ENCODE results near the gene MAGI1. TPM values are rescaled to one million over a fixed set of nuclear protein-coding genes. Genes with fewer than 3 reads are reported as not detected.

MAGI1 gene
- total RNA-seq, 1 donor from 2014 or later: 21.9 TPM

- no peak for TF ChIP-seq CTCF (IDR thresholded peaks at IDR 0.05)
- H3K27ac Mint-ChIP-seq (ENCODE audit: unreplicated experiment): no peak overlapping the region
- no peaks in the 10 kb centered on the region for H3K4me1 Mint-ChIP-seq (ENCODE audit: unreplicated experiment)
Measured at GRCh38 chr3:65672061-65672460, 366.7 kb downstream of the MAGI1 start.

GRCh38 chr3:65671004-65671403, 367.7 kb downstream of the MAGI1 start:
- no peaks in the 10 kb centered on the region for H3K27me3 Mint-ChIP-seq (ENCODE audit: unreplicated experiment)
- no peak for TF ChIP-seq CTCF (IDR thresholded peaks at IDR 0.05)
- no peak overlapping the region for H3K27ac Mint-ChIP-seq (ENCODE audit: unreplicated experiment)
- H3K36me3 Mint-ChIP-seq (ENCODE audit: unreplicated experiment): no peaks in the 10 kb centered on the region
- peaks cover 9% of the 10 kb centered on the region for H3K4me1 Mint-ChIP-seq (ENCODE audit: unreplicated experiment)
- no peak for DNase-seq (ENCODE audit: extremely low spot score, unreplicated experiment)
- H3K9me3 Mint-ChIP-seq (ENCODE audit: unreplicated experiment): no peaks in the 10 kb centered on the region
- no peak overlapping the region for H3K4me3 Mint-ChIP-seq (ENCODE audit: unreplicated experiment)

More at GRCh38 chr3:65672061-65672460, 366.7 kb downstream of the MAGI1 start:
- H3K4me3 Mint-ChIP-seq (ENCODE audit: unreplicated experiment): no peak overlapping the region
- DNase-seq (ENCODE audit: extremely low spot score, unreplicated experiment): no peak
- no peaks in the 10 kb centered on the region for H3K36me3 Mint-ChIP-seq (ENCODE audit: unreplicated experiment)
- H3K27me3 Mint-ChIP-seq (ENCODE audit: unreplicated experiment): no peaks in the 10 kb centered on the region
- no peaks in the 10 kb centered on the region for H3K9me3 Mint-ChIP-seq (ENCODE audit: unreplicated experiment)

DNA sequence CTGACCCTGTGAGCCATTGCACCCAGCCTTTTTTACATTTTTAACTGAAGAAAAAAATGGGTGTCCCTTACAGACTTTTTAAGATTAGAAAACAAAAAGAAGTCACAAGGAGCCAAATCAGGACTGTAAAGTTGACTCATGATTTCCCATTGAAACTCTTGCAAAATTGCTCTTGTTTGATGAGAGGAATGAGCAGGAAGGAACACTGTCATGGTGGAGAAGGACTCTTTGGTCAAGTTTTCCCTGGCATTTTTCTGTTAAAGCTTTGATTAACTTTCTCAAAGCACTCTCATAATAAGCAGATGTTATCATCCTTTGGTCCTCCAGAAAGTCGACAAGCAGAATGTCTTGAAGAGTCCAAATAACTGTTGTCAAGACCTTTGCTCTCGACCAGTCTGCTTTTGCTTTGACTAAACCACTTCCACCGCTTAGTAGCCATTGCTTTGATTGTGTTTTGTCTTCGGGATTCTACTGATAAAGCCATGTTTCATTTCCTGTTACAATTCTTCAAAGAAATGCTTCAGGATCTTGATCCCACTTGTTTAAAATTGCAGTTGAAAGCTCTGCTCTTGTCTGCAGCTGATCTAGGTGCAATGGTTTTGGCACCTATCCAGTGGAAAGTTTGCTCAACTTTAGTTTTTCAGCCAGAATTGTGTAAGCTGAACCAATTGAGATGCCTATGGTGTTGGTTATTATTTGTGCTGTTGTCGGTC, 369.4 kb downstream of the MAGI1 start:
- no peak overlapping the region for H3K4me3 Mint-ChIP-seq (ENCODE audit: unreplicated experiment)
- H3K36me3 Mint-ChIP-seq (ENCODE audit: unreplicated experiment): no peaks in the 10 kb centered on the region
- no peak overlapping the region for H3K27ac Mint-ChIP-seq (ENCODE audit: unreplicated experiment)
- TF ChIP-seq CTCF (IDR thresholded peaks at IDR 0.05): no peak
- H3K4me1 Mint-ChIP-seq (ENCODE audit: unreplicated experiment): peaks cover 13% of the 10 kb centered on the region
- DNase-seq (ENCODE audit: extremely low spot score, unreplicated experiment): no peak
- no peaks in the 10 kb centered on the region for H3K27me3 Mint-ChIP-seq (ENCODE audit: unreplicated experiment)
- H3K9me3 Mint-ChIP-seq (ENCODE audit: unreplicated experiment): no peaks in the 10 kb centered on the region

GRCh38 chr3:65667963-65668362, 370.8 kb downstream of the MAGI1 start:
- H3K27ac Mint-ChIP-seq (ENCODE audit: unreplicated experiment): no peak overlapping the region
- H3K36me3 Mint-ChIP-seq (ENCODE audit: unreplicated experiment): no peaks in the 10 kb centered on the region
- H3K4me1 Mint-ChIP-seq (ENCODE audit: unreplicated experiment): peaks cover 13% of the 10 kb centered on the region
- DNase-seq (ENCODE audit: extremely low spot score, unreplicated experiment): no peak
- no peak overlapping the region for H3K4me3 Mint-ChIP-seq (ENCODE audit: unreplicated experiment)
- TF ChIP-seq CTCF (IDR thresholded peaks at IDR 0.05): no peak
- no peaks in the 10 kb centered on the region for H3K27me3 Mint-ChIP-seq (ENCODE audit: unreplicated experiment)
- H3K9me3 Mint-ChIP-seq (ENCODE audit: unreplicated experiment): no peaks in the 10 kb centered on the region

DNA sequence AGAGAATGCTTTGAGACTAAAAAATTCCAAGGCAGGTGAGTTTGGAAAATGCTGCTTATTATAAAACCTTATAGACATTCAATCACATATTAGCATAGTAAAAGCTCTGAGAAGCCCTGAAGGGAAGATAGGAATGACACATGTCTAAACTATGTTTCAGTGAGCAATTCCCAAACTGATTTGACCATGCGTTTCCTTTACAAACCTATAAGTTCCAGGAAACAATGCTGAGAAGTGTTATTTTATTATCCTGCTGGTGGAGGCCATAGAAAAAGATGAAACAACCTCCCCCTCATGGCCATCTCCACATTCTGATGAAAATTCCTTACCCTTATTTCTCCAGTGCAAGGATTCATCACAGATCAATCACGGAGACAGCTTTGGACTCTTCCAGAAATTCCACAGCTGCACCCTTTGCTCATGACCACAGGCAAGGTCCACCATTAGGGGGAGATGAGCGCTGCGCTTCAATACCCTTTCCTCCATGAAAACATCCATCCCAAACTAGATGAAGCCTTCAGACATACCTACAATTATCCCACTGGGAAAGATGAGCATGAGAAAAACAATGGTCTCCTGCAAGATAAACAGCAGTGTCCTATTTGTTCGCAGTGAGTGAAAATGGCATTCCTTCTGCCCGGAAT, 372.1 kb downstream of the MAGI1 start:
- H3K27me3 Mint-ChIP-seq (ENCODE audit: unreplicated experiment): no peaks in the 10 kb centered on the region
- no peaks in the 10 kb centered on the region for H3K36me3 Mint-ChIP-seq (ENCODE audit: unreplicated experiment)
- DNase-seq (ENCODE audit: extremely low spot score, unreplicated experiment): no peak
- H3K4me3 Mint-ChIP-seq (ENCODE audit: unreplicated experiment): no peak overlapping the region
- H3K27ac Mint-ChIP-seq (ENCODE audit: unreplicated experiment): no peak overlapping the region
- no peaks in the 10 kb centered on the region for H3K9me3 Mint-ChIP-seq (ENCODE audit: unreplicated experiment)
- TF ChIP-seq CTCF (IDR thresholded peaks at IDR 0.05): peak; percentile 13
- H3K4me1 Mint-ChIP-seq (ENCODE audit: unreplicated experiment): peaks cover 13% of the 10 kb centered on the region

Measured in osteocyte (in vitro differentiated cells).